ENCODE data around the gene MYLK.

Gene MYLK

DNA sequence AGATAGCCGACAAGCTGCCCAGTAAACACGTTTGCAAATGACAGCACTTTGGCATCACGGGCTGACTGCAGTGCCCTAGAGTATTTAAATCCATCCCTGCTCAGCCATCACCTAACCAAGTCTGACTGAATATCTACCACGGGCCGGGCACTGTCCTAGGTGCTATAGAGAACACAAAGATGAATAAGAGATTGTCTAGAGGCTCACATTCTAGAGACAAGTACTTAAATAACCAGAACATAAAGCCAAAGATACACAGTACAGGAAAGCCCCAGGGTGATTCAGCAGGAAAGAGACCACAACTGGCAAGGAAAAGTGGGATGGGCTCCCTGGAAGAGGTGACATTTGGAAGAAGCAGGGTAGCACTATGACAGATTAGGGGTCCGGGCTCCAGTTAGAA is 103.5 kb downstream of the MYLK start:
- Histone ChIP-seq H3K9me3 (ENCODE audit: control insufficient read depth in 1 of 2, low read length in 2 of 2) (no peaks in the 10 kb centered on the region), H3K27me3 (ENCODE audit: low read depth, low read length) (no peaks in the 10 kb centered on the region), H3K4me1 (ENCODE audit: control insufficient read depth in 1 of 2, insufficient read depth in 2 of 2, low read length in 2 of 2) (peaks cover 0 to 23% of the 10 kb centered on the region in 2 donors), H3K36me3 (ENCODE audit: control insufficient read depth in 1 of 2, insufficient read depth in 2 of 2, low read length in 2 of 2) (no peaks in the 10 kb centered on the region), H3K4me3 (ENCODE audit: low read depth in 1 of 2, low read length in 2 of 2) (no peak overlapping the region), H3K27ac (ENCODE audit: low read length) (no peak overlapping the region)

DNA sequence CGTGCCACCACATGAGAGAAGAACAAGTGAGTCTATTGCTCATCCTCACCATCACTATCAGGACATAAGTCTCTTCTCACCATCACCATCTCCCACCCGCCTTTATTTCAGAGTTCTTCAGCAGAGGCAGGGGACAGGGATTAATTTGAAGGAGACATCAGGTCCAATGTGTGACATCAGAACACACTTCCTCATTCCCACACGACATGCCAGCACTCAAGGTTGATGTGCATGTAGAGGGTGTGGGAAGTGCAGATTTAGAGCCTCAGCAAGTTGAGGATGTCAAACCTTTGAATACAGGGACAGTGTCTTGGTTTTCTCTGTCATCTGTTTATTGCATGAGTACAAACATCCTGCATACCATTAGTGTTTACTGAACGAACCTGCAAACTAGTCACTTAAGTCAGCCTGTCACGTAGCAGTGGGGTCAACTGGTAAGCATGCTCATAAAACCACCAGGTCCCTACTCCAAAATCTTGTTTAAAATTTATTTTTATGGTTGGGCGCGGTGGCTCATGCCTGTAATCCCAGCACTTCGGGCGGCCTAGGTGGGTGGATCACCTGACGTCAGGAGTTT is 104.4 kb downstream of the MYLK start:
- no peaks in the 10 kb centered on the region for H3K36me3 ChIP-seq (ENCODE audit: control insufficient read depth in 1 of 2, insufficient read depth in 2 of 2, low read length in 2 of 2)
- H3K4me1 ChIP-seq (ENCODE audit: control insufficient read depth in 1 of 2, insufficient read depth in 2 of 2, low read length in 2 of 2) = peaks cover 0 to 23% of the 10 kb centered on the region in 2 donors
- no peak overlapping the region for H3K27ac ChIP-seq (ENCODE audit: low read length)
- no peaks in the 10 kb centered on the region for H3K9me3 ChIP-seq (ENCODE audit: control insufficient read depth in 1 of 2, low read length in 2 of 2)
- no peaks in the 10 kb centered on the region for H3K27me3 ChIP-seq (ENCODE audit: low read depth, low read length)
- no peak overlapping the region for H3K4me3 ChIP-seq (ENCODE audit: low read depth in 1 of 2, low read length in 2 of 2)

DNA sequence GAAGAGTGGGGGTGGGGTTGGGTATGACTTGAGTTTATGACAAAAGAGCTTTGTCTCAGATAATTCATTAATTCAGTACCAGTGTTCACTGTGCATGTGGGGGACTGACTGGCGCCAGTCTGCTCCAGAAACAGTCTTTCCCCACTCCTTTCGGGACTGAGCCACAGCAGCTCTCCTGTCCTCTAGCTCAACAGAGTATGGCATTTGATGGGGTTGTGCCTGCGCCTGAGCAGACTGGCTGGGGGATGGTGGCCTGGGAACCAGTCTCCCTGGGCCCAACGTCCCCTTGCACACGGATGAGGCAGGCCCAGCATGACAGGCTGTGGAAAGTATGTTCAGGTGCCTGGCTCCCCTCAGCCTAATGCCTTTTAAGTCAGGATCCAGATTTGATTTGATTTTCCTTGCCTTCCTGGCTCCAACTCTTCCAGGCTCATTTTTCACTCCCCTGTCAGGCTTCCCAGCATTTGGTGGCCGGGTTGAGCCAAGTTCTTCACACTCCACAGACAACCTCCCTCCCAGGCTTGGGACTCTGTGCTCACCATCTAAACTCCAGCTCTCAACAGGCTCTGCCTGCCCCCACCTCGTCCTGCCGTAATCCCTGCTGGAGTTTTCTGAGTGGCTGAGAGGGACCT is 105.0 kb downstream of the MYLK start:
- Histone ChIP-seq H3K27ac (ENCODE audit: low read length) (no peak overlapping the region), H3K27me3 (ENCODE audit: low read depth, low read length) (no peaks in the 10 kb centered on the region), H3K36me3 (ENCODE audit: control insufficient read depth in 1 of 2, insufficient read depth in 2 of 2, low read length in 2 of 2) (no peaks in the 10 kb centered on the region), H3K9me3 (ENCODE audit: control insufficient read depth in 1 of 2, low read length in 2 of 2) (no peaks in the 10 kb centered on the region), H3K4me3 (ENCODE audit: low read depth in 1 of 2, low read length in 2 of 2) (no peak overlapping the region), H3K4me1 (ENCODE audit: control insufficient read depth in 1 of 2, insufficient read depth in 2 of 2, low read length in 2 of 2) (peaks cover 0 to 23% of the 10 kb centered on the region in 2 donors)

DNA sequence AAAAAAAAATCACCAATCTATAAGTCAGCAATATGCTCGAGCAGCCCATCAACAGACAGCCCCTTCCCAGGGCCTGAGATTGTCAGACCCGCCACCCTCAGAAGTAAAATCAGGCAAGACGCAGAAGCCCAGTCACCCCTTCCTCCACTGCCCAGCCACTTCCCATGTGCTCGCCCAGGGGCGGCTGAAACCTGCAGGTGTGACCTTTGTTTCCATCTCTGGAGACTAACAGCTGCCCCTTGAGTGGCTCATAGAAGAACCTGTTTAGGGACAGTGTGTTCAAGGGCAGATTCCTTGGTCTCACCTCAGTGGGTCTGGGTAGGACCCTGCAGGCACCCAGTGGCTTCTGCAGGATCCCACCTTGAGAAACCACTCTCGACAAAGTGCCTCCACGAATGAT is 105.6 kb downstream of the MYLK start:
- no peak overlapping the region for H3K27ac ChIP-seq (ENCODE audit: low read length)
- H3K27me3 ChIP-seq (ENCODE audit: low read depth, low read length) = no peaks in the 10 kb centered on the region
- H3K4me3 ChIP-seq (ENCODE audit: low read depth in 1 of 2, low read length in 2 of 2) = no peak overlapping the region
- peaks cover 0 to 18% of the 10 kb centered on the region in 2 donors for H3K4me1 ChIP-seq (ENCODE audit: control insufficient read depth in 1 of 2, insufficient read depth in 2 of 2, low read length in 2 of 2)
- no peaks in the 10 kb centered on the region for H3K36me3 ChIP-seq (ENCODE audit: control insufficient read depth in 1 of 2, insufficient read depth in 2 of 2, low read length in 2 of 2)
- no peaks in the 10 kb centered on the region for H3K9me3 ChIP-seq (ENCODE audit: control insufficient read depth in 1 of 2, low read length in 2 of 2)

DNA sequence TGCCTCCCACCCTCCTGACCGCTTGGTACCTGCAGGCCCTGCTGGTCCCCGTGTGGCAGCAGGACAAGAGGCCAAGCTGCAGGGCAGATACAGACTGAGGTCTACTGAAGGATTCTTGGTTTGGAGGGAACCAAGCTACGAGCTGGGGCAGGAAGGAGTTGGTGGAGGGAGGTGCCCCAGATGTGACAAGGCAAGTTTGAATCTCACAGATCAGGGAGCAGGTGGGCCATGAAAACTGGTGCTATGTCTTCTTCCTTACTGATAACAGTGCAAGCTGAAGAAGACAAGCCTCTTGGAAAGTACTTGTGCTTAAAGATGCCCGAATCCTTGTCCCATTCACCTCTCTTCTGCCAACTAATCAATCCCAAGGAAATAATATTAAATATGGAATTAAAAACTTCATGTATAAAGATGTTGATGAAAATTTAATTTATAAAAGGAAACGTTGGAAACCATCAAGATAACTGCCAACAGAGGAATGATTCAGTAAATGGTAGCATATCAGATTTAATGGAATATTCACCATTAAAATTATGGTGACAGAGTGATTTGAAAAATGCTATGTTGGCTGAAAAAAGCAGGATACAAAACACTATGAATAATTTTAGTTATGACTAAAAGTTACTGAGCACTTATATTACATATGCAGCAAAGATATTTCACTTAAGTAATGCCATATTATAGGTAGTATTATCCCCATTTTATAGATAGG is 107.9 kb downstream of the MYLK start:
- no peak overlapping the region for H3K27ac ChIP-seq (ENCODE audit: low read length)
- H3K4me3 ChIP-seq (ENCODE audit: low read depth in 1 of 2, low read length in 2 of 2) = no peak overlapping the region
- H3K36me3 ChIP-seq (ENCODE audit: control insufficient read depth in 1 of 2, insufficient read depth in 2 of 2, low read length in 2 of 2) = no peaks in the 10 kb centered on the region
- H3K9me3 ChIP-seq (ENCODE audit: control insufficient read depth in 1 of 2, low read length in 2 of 2) = no peaks in the 10 kb centered on the region
- peaks cover 0 to 7% of the 10 kb centered on the region in 2 donors for H3K4me1 ChIP-seq (ENCODE audit: control insufficient read depth in 1 of 2, insufficient read depth in 2 of 2, low read length in 2 of 2)
- H3K27me3 ChIP-seq (ENCODE audit: low read depth, low read length) = no peaks in the 10 kb centered on the region

DNA sequence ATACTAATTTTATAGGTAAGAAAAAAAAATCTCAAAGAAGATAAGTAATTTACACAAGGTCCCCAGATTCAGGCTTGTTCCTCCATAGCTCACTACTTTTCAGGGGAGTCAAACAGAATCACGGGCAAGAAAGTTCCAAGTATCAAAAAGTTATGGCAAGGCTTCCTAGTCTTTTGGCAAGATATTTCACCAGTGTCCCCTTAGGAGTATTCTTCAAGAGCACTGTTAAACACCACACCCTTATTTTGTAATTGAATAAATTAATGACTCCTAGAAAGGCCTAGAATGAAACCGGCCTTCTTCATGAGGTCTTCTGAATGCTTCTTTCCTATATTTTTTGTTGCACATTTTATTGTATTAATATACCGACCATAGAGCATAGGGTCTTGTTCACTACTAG is 109.7 kb downstream of the MYLK start:
- Histone ChIP-seq H3K27ac (ENCODE audit: low read length) (no peak overlapping the region), H3K9me3 (ENCODE audit: control insufficient read depth in 1 of 2, low read length in 2 of 2) (no peaks in the 10 kb centered on the region), H3K36me3 (ENCODE audit: control insufficient read depth in 1 of 2, insufficient read depth in 2 of 2, low read length in 2 of 2) (no peaks in the 10 kb centered on the region), H3K4me1 (ENCODE audit: control insufficient read depth in 1 of 2, insufficient read depth in 2 of 2, low read length in 2 of 2) (peaks cover 0 to 7% of the 10 kb centered on the region in 2 donors), H3K27me3 (ENCODE audit: low read depth, low read length) (no peaks in the 10 kb centered on the region), H3K4me3 (ENCODE audit: low read depth in 1 of 2, low read length in 2 of 2) (no peak overlapping the region)

DNA sequence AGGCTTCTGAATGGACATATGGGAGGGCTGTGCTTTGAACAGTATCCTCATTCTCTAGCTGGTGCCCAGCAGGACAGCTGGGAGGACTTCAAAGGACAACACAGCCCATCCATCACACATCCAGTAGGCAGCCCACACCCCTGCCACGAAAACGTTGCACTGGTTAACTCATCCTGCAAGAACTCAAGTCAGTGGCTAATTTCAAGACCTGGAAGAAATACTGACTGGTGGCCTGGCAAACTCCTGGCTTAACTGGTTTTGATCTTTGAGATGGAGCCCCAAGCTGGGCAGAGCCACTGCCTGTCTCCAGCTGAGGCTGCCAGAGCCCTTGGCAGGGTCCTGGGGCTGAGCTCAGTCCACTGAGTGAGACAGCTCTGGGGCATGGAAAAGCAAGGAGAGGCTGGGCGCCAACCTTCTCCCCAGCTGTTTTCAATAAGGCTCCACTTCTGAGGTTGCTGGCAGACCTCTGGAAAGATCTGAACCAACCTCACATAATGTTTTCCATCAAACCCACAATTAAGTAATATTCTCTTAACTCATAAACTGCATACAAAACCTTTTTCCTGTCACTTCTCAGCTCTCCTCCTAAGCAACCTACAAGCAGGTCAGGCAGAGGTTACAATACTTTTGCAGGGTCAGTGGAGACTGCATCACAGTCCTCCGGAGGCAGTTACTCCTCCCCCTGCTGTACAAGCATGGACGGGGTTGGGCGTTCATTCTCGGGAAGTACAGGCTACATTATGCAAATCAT is 110.3 kb downstream of the MYLK start:
- Histone ChIP-seq H3K36me3 (ENCODE audit: control insufficient read depth in 1 of 2, insufficient read depth in 2 of 2, low read length in 2 of 2) (no peaks in the 10 kb centered on the region), H3K27ac (ENCODE audit: low read length) (no peak overlapping the region), H3K4me1 (ENCODE audit: control insufficient read depth in 1 of 2, insufficient read depth in 2 of 2, low read length in 2 of 2) (peaks cover 0 to 2% of the 10 kb centered on the region in 2 donors), H3K27me3 (ENCODE audit: low read depth, low read length) (no peaks in the 10 kb centered on the region), H3K4me3 (ENCODE audit: low read depth in 1 of 2, low read length in 2 of 2) (no peak overlapping the region), H3K9me3 (ENCODE audit: control insufficient read depth in 1 of 2, low read length in 2 of 2) (no peaks in the 10 kb centered on the region)

DNA sequence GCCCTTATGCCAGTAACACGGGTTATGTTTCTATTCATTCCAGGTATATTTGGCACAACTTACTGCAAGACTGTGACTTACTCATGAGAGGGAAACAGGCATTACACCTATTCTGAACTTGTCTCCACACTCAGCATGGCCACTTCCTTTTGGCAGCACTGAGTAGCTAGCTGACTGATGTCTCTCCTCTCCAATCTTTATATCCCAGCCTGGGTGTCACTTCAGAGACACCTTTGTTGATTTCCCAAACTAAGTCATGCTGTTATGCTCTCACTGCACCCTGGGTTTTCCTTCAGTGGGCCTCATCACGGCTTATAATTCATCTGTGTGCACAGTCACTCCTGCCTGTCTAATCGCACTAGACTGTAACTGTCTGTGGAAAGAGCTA is 114.8 kb downstream of the MYLK start:
- Histone ChIP-seq H3K4me1 (ENCODE audit: control insufficient read depth in 1 of 2, insufficient read depth in 2 of 2, low read length in 2 of 2) (no peaks in the 10 kb centered on the region), H3K4me3 (ENCODE audit: low read depth in 1 of 2, low read length in 2 of 2) (no peak overlapping the region), H3K36me3 (ENCODE audit: control insufficient read depth in 1 of 2, insufficient read depth in 2 of 2, low read length in 2 of 2) (no peaks in the 10 kb centered on the region), H3K27me3 (ENCODE audit: low read depth, low read length) (no peaks in the 10 kb centered on the region), H3K9me3 (ENCODE audit: control insufficient read depth in 1 of 2, low read length in 2 of 2) (no peaks in the 10 kb centered on the region), H3K27ac (ENCODE audit: low read length) (no peak overlapping the region)

DNA sequence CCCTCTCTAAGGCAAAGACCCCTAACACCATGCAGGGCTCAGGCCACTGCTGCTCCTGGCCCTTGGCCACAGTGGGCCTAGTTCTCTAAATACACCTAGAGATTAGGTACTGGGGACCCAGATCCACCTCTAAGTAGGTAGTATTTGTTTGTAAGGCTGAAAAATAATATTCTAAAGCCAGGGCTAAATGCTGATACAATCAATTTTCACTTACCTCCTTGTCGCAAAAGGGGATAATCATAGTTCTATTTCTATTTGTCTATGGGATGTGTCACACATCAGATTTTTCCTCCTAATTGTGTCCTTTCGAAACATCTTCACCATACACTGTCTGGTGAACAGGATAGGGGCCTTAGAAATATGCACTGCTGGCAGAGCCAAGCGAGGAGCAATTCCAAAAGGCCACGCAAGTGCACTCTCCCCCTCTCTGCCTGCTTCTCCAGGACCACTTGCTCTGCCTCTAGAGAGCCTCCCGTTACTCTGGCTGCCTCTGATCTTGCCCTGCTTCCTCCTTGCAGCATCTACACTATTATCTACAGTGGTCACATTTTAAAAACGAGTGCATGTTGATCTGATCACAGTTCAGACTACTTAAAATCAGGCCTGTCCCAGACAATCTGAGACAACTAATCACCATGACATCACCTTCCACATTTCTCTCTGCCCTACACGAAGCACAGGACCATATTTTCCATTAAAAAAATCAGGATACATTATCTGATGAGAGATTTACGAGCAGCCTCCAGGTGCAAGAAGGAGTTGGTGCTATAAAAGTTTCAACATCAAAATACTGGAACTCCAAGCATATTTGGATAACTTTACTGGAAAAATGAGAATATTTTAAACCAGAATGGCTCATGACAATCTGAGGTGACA is 115.4 kb downstream of the MYLK start:
- H3K4me1 ChIP-seq (ENCODE audit: control insufficient read depth in 1 of 2, insufficient read depth in 2 of 2, low read length in 2 of 2) = no peaks in the 10 kb centered on the region
- H3K36me3 ChIP-seq (ENCODE audit: control insufficient read depth in 1 of 2, insufficient read depth in 2 of 2, low read length in 2 of 2) = no peaks in the 10 kb centered on the region
- H3K9me3 ChIP-seq (ENCODE audit: control insufficient read depth in 1 of 2, low read length in 2 of 2) = no peaks in the 10 kb centered on the region
- H3K27ac ChIP-seq (ENCODE audit: low read length) = no peak overlapping the region
- H3K4me3 ChIP-seq (ENCODE audit: low read depth in 1 of 2, low read length in 2 of 2) = no peak overlapping the region
- no peaks in the 10 kb centered on the region for H3K27me3 ChIP-seq (ENCODE audit: low read depth, low read length)

DNA sequence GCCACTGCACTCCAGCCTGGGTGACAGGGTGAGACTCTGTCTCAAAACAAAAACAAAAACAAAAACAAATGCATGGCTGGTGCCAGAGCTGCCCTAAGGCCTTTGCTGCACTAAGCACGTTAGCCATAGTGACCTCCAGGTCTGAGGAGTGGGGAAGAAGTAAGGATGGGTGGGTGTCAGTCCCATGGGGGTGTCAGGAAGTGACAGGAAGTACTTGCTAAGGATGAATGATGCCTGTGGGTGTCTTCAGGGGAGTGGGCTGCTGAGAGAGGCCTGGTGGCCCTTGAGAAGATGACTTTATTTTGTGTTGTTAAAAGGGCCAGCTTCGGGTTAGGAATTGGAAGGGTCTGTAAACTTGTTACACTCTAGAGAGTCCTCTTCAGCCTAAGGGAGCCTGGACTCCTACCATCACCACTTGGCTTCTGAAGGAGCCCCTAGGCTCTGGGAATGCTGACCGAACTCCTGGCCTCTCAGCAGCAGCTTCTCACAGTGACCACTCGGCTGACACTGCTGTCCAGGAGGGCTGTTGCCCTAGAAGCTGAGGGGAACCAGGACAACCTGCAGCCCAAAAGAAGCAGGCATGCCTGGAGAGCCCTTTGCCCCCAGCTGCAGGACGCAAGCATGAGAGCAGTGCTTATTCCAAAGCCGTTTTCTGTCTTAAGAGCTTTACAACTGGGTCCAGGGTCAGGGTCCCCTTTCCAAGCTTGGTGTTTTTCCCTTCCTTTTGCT is 116.4 kb downstream of the MYLK start:
- H3K4me1 ChIP-seq (ENCODE audit: control insufficient read depth in 1 of 2, insufficient read depth in 2 of 2, low read length in 2 of 2) = no peaks in the 10 kb centered on the region
- no peaks in the 10 kb centered on the region for H3K27me3 ChIP-seq (ENCODE audit: low read depth, low read length)
- H3K27ac ChIP-seq (ENCODE audit: low read length) = no peak overlapping the region
- H3K9me3 ChIP-seq (ENCODE audit: control insufficient read depth in 1 of 2, low read length in 2 of 2) = no peaks in the 10 kb centered on the region
- H3K36me3 ChIP-seq (ENCODE audit: control insufficient read depth in 1 of 2, insufficient read depth in 2 of 2, low read length in 2 of 2) = no peaks in the 10 kb centered on the region
- no peak overlapping the region for H3K4me3 ChIP-seq (ENCODE audit: low read depth in 1 of 2, low read length in 2 of 2)
